Peyer's patch (tissue), 4 donors: ENCODE results near the gene SQSTM1. TPM values are rescaled to one million over a fixed set of nuclear protein-coding genes. Genes with fewer than 3 reads are reported as not detected.
"Not testable (repeated sequence)": the region's sequence is repeated elsewhere in the genome, so short reads cannot be mapped to it uniquely, and the experiment has no call there.

Experiments used
- DNase-seq, 3 donors: peaks; one replicate each; pipeline ENCODE4 v3.0.0-alpha.2; 2017 to 2019
- H3K27ac ChIP-seq, 4 donors: fragments of 200-600 bp; sonication (generic); one replicate each; pipeline ENCODE4 v1.5.1; 2016 to 2019
- H3K27me3 ChIP-seq, 2 donors: fragments of 200-600 bp; sonication (generic); one replicate each; pipeline ENCODE4 v1.5.1; 2019
- H3K36me3 ChIP-seq, 3 donors: fragments of 200-600 bp; sonication (generic); one replicate each; pipeline ENCODE4 v1.5.1; 2016 to 2019
- H3K4me1 ChIP-seq, 4 donors: fragments of 200-600 bp; sonication (generic); one replicate each; pipeline ENCODE4 v1.5.1; 2016 to 2019
- H3K4me3 ChIP-seq, 4 donors: fragments of 200-600 bp; sonication (generic); 1 replicate in 3 of 4; 2 replicates in 1 of 4; pipeline ENCODE4 v1.5.1; 2016 to 2019; ENCODE audit warnings: mild to moderate bottlenecking in 1 of 4
- H3K9me3 ChIP-seq, 4 donors: fragments of 200-600 bp; sonication (generic); one replicate each; pipeline ENCODE4 v1.5.1; 2016 to 2019; ENCODE audit warnings: mild to moderate bottlenecking in 1 of 4
- CTCF ChIP-seq, 6 experiments: fragments of 450-650 bp in 4 of 6; fragments of 200-600 bp in 2 of 6; sonication (generic) in 1 of 6; IDR thresholded peaks; one replicate each; pipeline ENCODE4 v1.5.1; 2017 to 2019; ENCODE audit warnings: antibody characterized with exemption in 6 of 6, mild to moderate bottlenecking in 3 of 6, moderate library complexity in 1 of 6
- POLR2A ChIP-seq, 2 donors: fragments of 450-650 bp; IDR thresholded peaks; one replicate each; pipeline ENCODE4 v1.5.1; 2017; ENCODE audit warnings: antibody characterized with exemption in 2 of 2, mild to moderate bottlenecking in 2 of 2, moderate library complexity in 2 of 2
- total RNA-seq, 4 donors: library from RNA; depleted of rRNA; stranded (reverse); fragments of >200 nt; gene quantifications; one replicate each; pipeline ENCODE4 v1.1.0, GENCODE V29; 2016

Gene SQSTM1
- total RNA-seq, 4 donors from 2014 or later, result 287 to 417 (median 348) TPM

GRCh38 chr5:179833709-179834070, 13.0 kb downstream of the SQSTM1 start:
- H3K36me3 ChIP-seq, result peaks cover 0 to 91% (median 5%) of the 10 kb centered on the region in 3 donors

GRCh38 chr5:179834120-179834519, 13.4 kb downstream of the SQSTM1 start:
- Histone ChIP-seq H3K4me3 (no peak overlapping the region), H3K9me3 (no peaks in the 10 kb centered on the region), H3K36me3 (peaks cover 0 to 88% (median 5%) of the 10 kb centered on the region in 3 donors), H3K27me3 (no peaks in the 10 kb centered on the region), H3K27ac (peak overlapping the region in 1 of 4 donors; percentile 13), H3K4me1 (peaks cover 0 to 11% (median 1%) of the 10 kb centered on the region in 4 donors)
- TF ChIP-seq CTCF (IDR thresholded peaks at IDR 0.05) (no peak), POLR2A (IDR thresholded peaks at IDR 0.05) (no peak)
- DNase-seq, result peak in 1 of 3 donors; percentile 6

More at GRCh38 chr5:179833709-179834070, 13.0 kb downstream of the SQSTM1 start:
- H3K27me3 ChIP-seq, result no peaks in the 10 kb centered on the region
- H3K4me3 ChIP-seq, result no peak overlapping the region
- peak overlapping the region in 1 of 4 donors; percentile 13 for H3K27ac ChIP-seq
- no peaks in the 10 kb centered on the region for H3K9me3 ChIP-seq
- peak in 1 of 3 donors; percentile 9 for DNase-seq
- TF ChIP-seq POLR2A (IDR thresholded peaks at IDR 0.05) (no peak), CTCF (IDR thresholded peaks at IDR 0.05) (no peak)
- peaks cover 0 to 11% (median 1%) of the 10 kb centered on the region in 4 donors for H3K4me1 ChIP-seq

DNA sequence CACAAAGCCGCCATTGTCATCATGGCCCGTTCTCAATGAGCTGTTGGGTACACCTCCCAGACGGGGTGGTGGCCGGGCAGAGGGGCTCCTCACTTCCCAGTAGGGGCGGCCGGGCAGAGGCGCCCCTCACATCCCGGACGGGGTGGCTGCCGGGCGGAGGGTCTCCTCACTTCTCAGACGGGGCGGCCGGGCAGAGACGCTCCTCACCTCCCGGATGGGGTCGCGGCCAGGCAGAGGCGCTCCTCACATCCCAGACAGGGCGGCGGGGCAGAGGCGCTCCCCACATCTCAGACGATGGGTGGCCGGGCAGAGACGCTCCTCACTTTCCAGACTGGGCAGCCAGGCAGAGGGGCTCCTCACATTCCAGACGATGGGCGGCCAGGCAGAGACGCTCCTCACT, 14.2 kb downstream of the SQSTM1 start:
- H3K27ac ChIP-seq, H3K9me3 ChIP-seq, DNase-seq, H3K27me3 ChIP-seq, H3K4me3 ChIP-seq: not testable (repeated sequence)
- Histone ChIP-seq H3K36me3 (peaks cover 0 to 81% (median 5%) of the 10 kb centered on the region in 3 donors), H3K4me1 (peaks cover 0 to 11% (median 1%) of the 10 kb centered on the region in 4 donors)

GRCh38 chr5:179836225-179837019, 15.7 kb downstream of the SQSTM1 start:
- TF ChIP-seq POLR2A (IDR thresholded peaks at IDR 0.05), result no peak
- TF ChIP-seq CTCF (IDR thresholded peaks at IDR 0.05), result peak in 1 of 6 experiments; percentile 21
- H3K27me3 ChIP-seq, result no peaks in the 10 kb centered on the region
- H3K36me3 ChIP-seq, result peaks cover 0 to 79% (median 5%) of the 10 kb centered on the region in 3 donors
- H3K4me1 ChIP-seq, result peaks cover 0 to 11% (median 1%) of the 10 kb centered on the region in 4 donors
- H3K27ac ChIP-seq, result peak overlapping the region in 3 of 4 donors; percentile 31 to 60 (median 50)
- DNase-seq, result peak in 1 of 3 donors; percentile 58
- H3K4me3 ChIP-seq, result no peak overlapping the region
- H3K9me3 ChIP-seq, result no peaks in the 10 kb centered on the region

GRCh38 chr5:179837076-179838011, 16.6 kb downstream of the SQSTM1 start:
- Histone ChIP-seq H3K27me3 (no peaks in the 10 kb centered on the region), H3K4me3 (no peak overlapping the region), H3K36me3 (peaks cover 0 to 75% (median 5%) of the 10 kb centered on the region in 3 donors), H3K27ac (peak overlapping the region in 3 of 4 donors; percentile 31 to 60 (median 50)), H3K9me3 (no peaks in the 10 kb centered on the region), H3K4me1 (peaks cover 0 to 11% (median 1%) of the 10 kb centered on the region in 4 donors)
- peak in 1 of 3 donors; percentile 46 for DNase-seq
- no peak for TF ChIP-seq CTCF (IDR thresholded peaks at IDR 0.05)
- TF ChIP-seq POLR2A (IDR thresholded peaks at IDR 0.05), result no peak
